SK-N-SH treated with all-trans-retinoic acid at 6 μM for 48 hours (cell line): ENCODE results near the gene NALCN.

ENCODE experiments used
- ATAC-seq: fragments of 200-7000 bp; cut with Tn5 transposase; 3 replicates; pipeline ENCODE4 v1.9.1; 2020; ENCODE audit warnings: mild to moderate bottlenecking, moderate library complexity
- CSRNP3 ChIP-seq: fragments of 250-450 bp; sonication (Bioruptor Pico); IDR thresholded peaks from 2 replicates; pipeline ENCODE4 v1.5.1; 2021; ENCODE audit warnings: mild to moderate bottlenecking, moderate library complexity
- ESRRG ChIP-seq: fragments of 250-450 bp; sonication (Bioruptor Pico); IDR thresholded peaks from 2 replicates; pipeline ENCODE4 v1.6.1; 2021; ENCODE audit warnings: mild to moderate bottlenecking
- GLIS3 ChIP-seq: fragments of 250-450 bp; sonication (Bioruptor Pico); IDR thresholded peaks from 2 replicates; pipeline ENCODE4 v1.5.0; 2020; ENCODE audit warnings: mild to moderate bottlenecking, moderate library complexity
- ISL1 ChIP-seq: fragments of 250-450 bp; sonication (Bioruptor Pico); IDR thresholded peaks from 2 replicates; pipeline ENCODE4 v2.1.2; 2022; ENCODE audit warnings: mild to moderate bottlenecking, moderate library complexity
- OSR1 ChIP-seq: fragments of 250-450 bp; sonication (Bioruptor Pico); IDR thresholded peaks from 2 replicates; pipeline ENCODE4 v1.8.0; 2022; ENCODE audit warnings: moderate library complexity, mild to moderate bottlenecking, inconsistent platforms
- PATZ1 ChIP-seq: fragments of 250-450 bp; sonication (Bioruptor Pico); IDR thresholded peaks from 2 replicates; pipeline ENCODE4 v1.8.0; 2020; ENCODE audit warnings: mild to moderate bottlenecking, moderate library complexity, borderline replicate concordance
- PPARA ChIP-seq: fragments of 250-450 bp; sonication (Bioruptor Pico); IDR thresholded peaks from 2 replicates; pipeline ENCODE4 v1.5.0; 2020; ENCODE audit warnings: mild to moderate bottlenecking, borderline replicate concordance
- RARB ChIP-seq: fragments of 250-450 bp; sonication (Bioruptor Pico); IDR thresholded peaks from 2 replicates; pipeline ENCODE4 v1.8.0; 2021; ENCODE audit warnings: mild to moderate bottlenecking, moderate library complexity
- SNAI2 ChIP-seq: fragments of 250-450 bp; sonication (Bioruptor Pico); IDR thresholded peaks from 2 replicates; pipeline ENCODE4 v1.5.0; 2020; ENCODE audit warnings: mild to moderate bottlenecking, moderate library complexity
- TCF4 ChIP-seq: fragments of 250-450 bp; sonication (Bioruptor Pico); IDR thresholded peaks from 2 replicates; pipeline ENCODE4 v1.8.0; 2021; ENCODE audit warnings: mild to moderate bottlenecking, moderate library complexity, borderline replicate concordance
- TOX ChIP-seq: fragments of 250-450 bp; sonication (Bioruptor Pico); IDR thresholded peaks from 2 replicates; pipeline ENCODE4 v1.8.0; 2021; ENCODE audit warnings: mild to moderate bottlenecking, moderate library complexity, borderline replicate concordance
- TSHZ2 ChIP-seq: fragments of 250-450 bp; sonication (Bioruptor Pico); IDR thresholded peaks from 2 replicates; pipeline ENCODE4 v1.5.0; 2020; ENCODE audit warnings: mild to moderate bottlenecking, moderate library complexity
- ZC3H10 ChIP-seq: fragments of 250-450 bp; sonication (Bioruptor Pico); IDR thresholded peaks from 2 replicates; pipeline ENCODE4 v1.5.1; 2021; ENCODE audit warnings: mild to moderate bottlenecking, moderate library complexity
- ZFP3 ChIP-seq: fragments of 250-450 bp; sonication (Bioruptor Pico); IDR thresholded peaks from 2 replicates; pipeline ENCODE4 v1.5.0; 2020; ENCODE audit warnings: mild to moderate bottlenecking, moderate library complexity
- ZNF565 ChIP-seq: fragments of 450-650 bp; formaldehyde crosslinking; conservative IDR thresholded peaks from 2 replicates; pipeline ENCODE4 v1.5.0; 2020; ENCODE audit warnings: low read depth, mild to moderate bottlenecking, moderate library complexity
- ZNF70 ChIP-seq: fragments of 450-650 bp; formaldehyde crosslinking; IDR thresholded peaks from 2 replicates; pipeline ENCODE4 v1.5.0; 2020; ENCODE audit warnings: mild to moderate bottlenecking, moderate library complexity

The NALCN gene

GRCh38 chr13:101025519-101025918, 390.8 kb downstream of the NALCN start:
- TF ChIP-seq ISL1 (CRISPR knock-in tag) (no peak), PPARA (CRISPR knock-in tag) (no peak), OSR1 (CRISPR knock-in tag) (no peak), ZC3H10 (CRISPR knock-in tag) (no peak)
- TF ChIP-seq, all 23 proteins: peak for 0
- no peak for ATAC-seq

GRCh38 chr13:101019126-101019525, 397.2 kb downstream of the NALCN start:
- TF ChIP-seq SNAI2 (CRISPR knock-in tag) (no peak), ZC3H10 (CRISPR knock-in tag) (no peak), TSHZ2 (CRISPR knock-in tag) (no peak), TCF4 (CRISPR knock-in tag) (no peak), PPARA (CRISPR knock-in tag) (no peak), OSR1 (CRISPR knock-in tag) (no peak)
- ATAC-seq, result peak; percentile 32; the same call in 2 of the 3 replicates

GRCh38 chr13:101018720-101019119, 397.6 kb downstream of the NALCN start:
- TF ChIP-seq ZNF70, result no peak
- TF ChIP-seq GLIS3, result no peak
- TF ChIP-seq ISL1 (CRISPR knock-in tag), result no peak
- no peak for TF ChIP-seq ZFP3 (CRISPR knock-in tag)
- no peak for TF ChIP-seq SNAI2 (CRISPR knock-in tag)
- ATAC-seq, result peak; percentile 91

- ATAC-seq, result no peak
- TF ChIP-seq ESRRG (CRISPR knock-in tag) (no peak), RARB (CRISPR knock-in tag) (no peak), TCF4 (CRISPR knock-in tag) (no peak), ISL1 (CRISPR knock-in tag) (no peak)
Measured at GRCh38 chr13:101017123-101017872, 399.0 kb downstream of the NALCN start.

- ATAC-seq, result no peak
- TF ChIP-seq CSRNP3 (no peak), GLIS3 (no peak), ZNF565 (no peak), SNAI2 (CRISPR knock-in tag) (no peak), PATZ1 (CRISPR knock-in tag) (no peak), TSHZ2 (CRISPR knock-in tag) (no peak), TOX (CRISPR knock-in tag) (no peak)
Measured at GRCh38 chr13:101016475-101016874, 399.8 kb downstream of the NALCN start.
